Stomach (tissue), 4 donors: ENCODE measurements around the gene PFKFB3.

Experiments
- EP300 ChIP-seq: sonication (generic); formaldehyde crosslinking; IDR thresholded peaks from one replicate; pipeline ENCODE4 v1.6.1; 2017; ENCODE audit warnings: antibody characterized with exemption
- POLR2A ChIP-seq, 4 donors: fragments of 450-650 bp; IDR thresholded peaks; one replicate each; pipeline ENCODE4 v1.6.1; 2016; ENCODE audit warnings: antibody characterized with exemption in 4 of 4, control low read depth in 2 of 4, mild to moderate bottlenecking in 1 of 4, moderate library complexity in 1 of 4
- POLR2AphosphoS5 ChIP-seq, 3 donors: sonication (generic); formaldehyde crosslinking; IDR thresholded peaks; one replicate each; pipeline ENCODE4 v1.6.1; 2016; ENCODE audit warnings: antibody characterized with exemption in 3 of 3
- TF ChIP-seq, protein P1 (sequence below), 7 experiments: fragments of 450-650 bp in 4 of 7; fragments of 200-600 bp in 3 of 7; sonication (generic) in 3 of 7; IDR thresholded peaks; one replicate each; pipeline ENCODE4 v1.5.1; 2016 to 2019; ENCODE audit warnings: antibody characterized with exemption in 7 of 7, control low read depth in 2 of 7, mild to moderate bottlenecking in 1 of 7

DNA sequence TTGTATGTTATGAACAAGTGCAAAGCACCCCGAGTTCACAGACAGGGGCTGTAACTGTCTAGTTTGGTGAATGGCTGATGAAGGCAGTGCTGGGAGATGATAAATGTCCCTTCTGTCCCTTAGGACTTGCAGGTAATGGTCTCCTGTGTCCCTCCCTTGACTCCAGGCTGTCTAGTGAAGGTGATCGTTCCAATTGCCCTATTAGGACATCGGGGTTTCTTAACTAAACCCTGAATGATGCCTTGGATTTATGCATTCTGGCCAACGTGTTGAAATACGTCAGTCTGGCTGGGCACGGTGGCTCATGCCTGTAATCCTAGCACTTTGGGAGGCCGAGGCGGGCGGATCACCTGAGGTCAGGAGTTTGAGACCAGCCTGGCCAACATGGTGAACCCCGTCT is 69.4 kb downstream of the PFKFB3 start:
- no peak for TF ChIP-seq EP300
- TF ChIP-seq POLR2A (IDR thresholded peaks at IDR 0.05): no peak
- TF ChIP-seq, protein P1, sequence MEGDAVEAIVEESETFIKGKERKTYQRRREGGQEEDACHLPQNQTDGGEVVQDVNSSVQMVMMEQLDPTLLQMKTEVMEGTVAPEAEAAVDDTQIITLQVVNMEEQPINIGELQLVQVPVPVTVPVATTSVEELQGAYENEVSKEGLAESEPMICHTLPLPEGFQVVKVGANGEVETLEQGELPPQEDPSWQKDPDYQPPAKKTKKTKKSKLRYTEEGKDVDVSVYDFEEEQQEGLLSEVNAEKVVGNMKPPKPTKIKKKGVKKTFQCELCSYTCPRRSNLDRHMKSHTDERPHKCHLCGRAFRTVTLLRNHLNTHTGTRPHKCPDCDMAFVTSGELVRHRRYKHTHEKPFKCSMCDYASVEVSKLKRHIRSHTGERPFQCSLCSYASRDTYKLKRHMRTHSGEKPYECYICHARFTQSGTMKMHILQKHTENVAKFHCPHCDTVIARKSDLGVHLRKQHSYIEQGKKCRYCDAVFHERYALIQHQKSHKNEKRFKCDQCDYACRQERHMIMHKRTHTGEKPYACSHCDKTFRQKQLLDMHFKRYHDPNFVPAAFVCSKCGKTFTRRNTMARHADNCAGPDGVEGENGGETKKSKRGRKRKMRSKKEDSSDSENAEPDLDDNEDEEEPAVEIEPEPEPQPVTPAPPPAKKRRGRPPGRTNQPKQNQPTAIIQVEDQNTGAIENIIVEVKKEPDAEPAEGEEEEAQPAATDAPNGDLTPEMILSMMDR (IDR thresholded peaks at IDR 0.05): no peak
- TF ChIP-seq POLR2AphosphoS5 (IDR thresholded peaks at IDR 0.05): no peak
